HCT116 (cell line): ENCODE data around the gene ABR. TPM values are rescaled to one million over a fixed set of nuclear protein-coding genes. Genes with fewer than 3 reads are reported as not detected.

Source experiments
- ATAC-seq: fragments of 200-7000 bp; cut with Tn5 transposase; 2 replicates; pipeline ENCODE4 v1.9.1; 2020; ENCODE audit warnings: mild to moderate bottlenecking, moderate library complexity
- BruUV-seq: library from RNA; stranded (reverse); fragments of 400-500 nt; replicated peaks from 2 replicates; lab custom pipeline; 2021; lab: Mats Ljungman, UMichigan
- CTCF ChIA-PET: fragments of 300-600 bp; sonication (Branson Sonifier 250); formaldehyde crosslinking; loops from one replicate; lab custom pipeline; 2021; ENCODE audit warnings: antibody characterized with exemption; lab: Charles Lee
- POLR2A ChIA-PET: fragments of 300-600, 350-600 bp; sonication (Branson Sonifier 250); formaldehyde crosslinking; loops from one replicate; lab custom pipeline; 2021; ENCODE audit warnings: antibody characterized with exemption; lab: Charles Lee
- RAD21 ChIA-PET, 2 experiments: fragments of 300-600 bp; sonication (Branson Sonifier 250); formaldehyde crosslinking; loops; one replicate each; lab custom pipeline; 2023; ENCODE audit warnings: low total read pairs in 2 of 2; ENCODE audit not compliant: uncharacterized antibody in 2 of 2, unreplicated experiment in 2 of 2, low non-redundant PET in 1 of 2; lab: Charles Lee
- DNase-seq: peaks from one replicate; pipeline ENCODE4 v3.0.0-alpha.2; 2010; ENCODE audit warnings: low read depth, low spot score
- H2AFZ ChIP-seq: fragments of 200-600 bp; shearing (Covaris generic), sonication (generic); 2 replicates; pipeline ENCODE4 v1.6.1; 2017; ENCODE audit warnings: low read depth, mixed run types, mixed read lengths, antibody characterized with exemption, low read length; ENCODE audit not compliant: poor library complexity, severe bottlenecking
- H3K27ac ChIP-seq: 2 replicates; pipeline ENCODE4 v1.5.1; 2012; ENCODE audit warnings: low read depth, low read length
- H3K27me3 ChIP-seq: fragments of 200-600 bp; sonication (generic); 2 replicates; pipeline ENCODE4 v1.6.1; 2016; ENCODE audit warnings: mixed run types, low read length, mixed read lengths; ENCODE audit not compliant: insufficient read depth
- H3K36me3 ChIP-seq, 2 experiments: fragments of 200-500 bp in 1 of 2; fragments of 200-600 bp in 1 of 2; sonication (Bioruptor generic) in 1 of 2; sonication (generic) in 1 of 2; 2 replicates each; pipeline versions ENCODE4 v1.5.1 to v1.6.1; 2014 to 2016; ENCODE audit warnings: low read length in 2 of 2, inconsistent platforms in 1 of 2, mixed read lengths in 1 of 2, mixed run types in 1 of 2; ENCODE audit not compliant: insufficient read depth in 2 of 2, control insufficient read depth in 1 of 2
- H3K4me1 ChIP-seq, 2 experiments: fragments of 200-600 bp in 1 of 2; sonication (generic) in 1 of 2; 2 replicates each; pipeline versions ENCODE4 v1.5.1 to v1.6.1; 2012 to 2017; ENCODE audit warnings: low read length in 2 of 2, inconsistent platforms in 1 of 2, mild to moderate bottlenecking in 1 of 2, mixed read lengths in 1 of 2, mixed run types in 1 of 2, moderate library complexity in 1 of 2; ENCODE audit not compliant: insufficient read depth in 2 of 2, control insufficient read depth in 1 of 2
- H3K4me2 ChIP-seq: fragments of 200-600 bp; sonication (generic); 2 replicates; pipeline ENCODE4 v1.6.1; 2017; ENCODE audit warnings: mixed run types, low read length, mixed read lengths
- H3K4me3 ChIP-seq, 2 experiments: fragments of 200-600 bp in 1 of 2; sonication (generic) in 1 of 2; replicated peaks in 1 of 2; 2 replicates each; pipeline ENCODE4 v1.5.1; 2011 to 2016; ENCODE audit warnings: low read length in 2 of 2, control low read depth in 1 of 2, low read depth in 1 of 2, mild to moderate bottlenecking in 1 of 2, mixed read lengths in 1 of 2, mixed run types in 1 of 2
- H3K79me2 ChIP-seq: fragments of 200-600 bp; sonication (generic); 2 replicates; pipeline ENCODE4 v1.6.1; 2017; ENCODE audit warnings: mild to moderate bottlenecking, mixed run types, low read length, moderate library complexity, mixed read lengths; ENCODE audit not compliant: insufficient read depth
- H3K9ac ChIP-seq: fragments of 200-600 bp; sonication (generic); 2 replicates; pipeline ENCODE4 v1.6.1; 2016; ENCODE audit warnings: low read length, mixed read lengths
- H3K9me2 ChIP-seq: fragments of 200-600 bp; sonication (generic), shearing (Covaris generic); 2 replicates; pipeline ENCODE4 v1.6.1; 2017; ENCODE audit warnings: mixed run types, mild to moderate bottlenecking, moderate library complexity; ENCODE audit not compliant: insufficient read depth
- H3K9me3 ChIP-seq, 2 experiments: fragments of 200-500 bp in 1 of 2; fragments of 200-600 bp in 1 of 2; sonication (Bioruptor generic) in 1 of 2; sonication (generic) in 1 of 2; 2 replicates each; pipeline ENCODE4 v1.6.1; 2014 to 2017; ENCODE audit warnings: low read length in 2 of 2, mixed read lengths in 2 of 2, inconsistent platforms in 1 of 2, low read depth in 1 of 2, mild to moderate bottlenecking in 1 of 2, mixed run types in 1 of 2, moderate library complexity in 1 of 2; ENCODE audit not compliant: control insufficient read depth in 1 of 2, insufficient read depth in 1 of 2
- H4K20me1 ChIP-seq: fragments of 200-600 bp; sonication (generic), shearing (Covaris generic); 2 replicates; pipeline ENCODE4 v1.6.1; 2017; ENCODE audit warnings: mixed run types, mild to moderate bottlenecking, moderate library complexity; ENCODE audit not compliant: insufficient read depth
- CBX3 ChIP-seq: IDR thresholded peaks from 2 replicates; pipeline ENCODE4 v1.6.1; 2012; ENCODE audit warnings: low read depth
- CEBPB ChIP-seq: IDR thresholded peaks from 2 replicates; pipeline ENCODE4 v1.6.1; 2012; ENCODE audit warnings: low read depth
- EGR1 ChIP-seq: IDR thresholded peaks from 2 replicates; pipeline ENCODE4 v1.6.1; 2012; ENCODE audit warnings: low read depth
- ELF1 ChIP-seq: IDR thresholded peaks from 2 replicates; pipeline ENCODE4 v1.6.1; 2012; ENCODE audit warnings: low read depth, borderline replicate concordance
- EZH2 ChIP-seq: fragments of 200-600 bp; sonication (generic); IDR thresholded peaks from 2 replicates; pipeline ENCODE4 v1.6.1; 2017; ENCODE audit warnings: antibody characterized with exemption, mixed run types
- EZH2phosphoT487 ChIP-seq: fragments of 200-600 bp; IDR thresholded peaks from 2 replicates; pipeline ENCODE4 v1.6.1; 2018; ENCODE audit warnings: antibody characterized with exemption, borderline replicate concordance
- FOSL1 ChIP-seq: IDR thresholded peaks from 2 replicates; pipeline ENCODE4 v1.6.1; 2012; ENCODE audit warnings: low read depth
- JUND ChIP-seq: IDR thresholded peaks from 2 replicates; pipeline ENCODE4 v1.6.1; 2012
- POLR2AphosphoS5 ChIP-seq: IDR thresholded peaks from 2 replicates; pipeline ENCODE4 v1.6.1; 2011; ENCODE audit warnings: mild to moderate bottlenecking, low read depth, low read length, moderate library complexity
- RAD21 ChIP-seq: IDR thresholded peaks from 2 replicates; pipeline ENCODE4 v1.6.1; 2012; ENCODE audit warnings: low read depth, mild to moderate bottlenecking
- SP1 ChIP-seq: IDR thresholded peaks from 2 replicates; pipeline ENCODE4 v1.6.1; 2012; ENCODE audit warnings: low read depth
- YY1 ChIP-seq: IDR thresholded peaks from 2 replicates; pipeline ENCODE4 v1.6.1; 2011; ENCODE audit warnings: low read length, low read depth, moderate library complexity, mild to moderate bottlenecking; ENCODE audit not compliant: insufficient replicate concordance; ENCODE audit errors: extremely low read depth
- ZFX ChIP-seq: fragments of 450-650 bp; IDR thresholded peaks from 2 replicates; pipeline ENCODE4 v1.6.1; 2017
- ZNF274 ChIP-seq: fragments of 200-500 bp; sonication (Bioruptor generic); IDR thresholded peaks from 2 replicates; pipeline ENCODE4 v1.6.1; 2014; ENCODE audit warnings: mild to moderate bottlenecking, low read depth, low read length, inconsistent platforms
- intact Hi-C: fragments of 100-400 bp; cut with micrococcal nuclease; formaldehyde crosslinking; loops from 2 replicates; pipeline ENCODE4 v1.10.0; 2022
- total RNA-seq: library from RNA; stranded (reverse); gene quantifications from one replicate; pipeline ENCODE4 v1.2.1, GENCODE V29; 2021; ENCODE audit not compliant: unreplicated experiment
- TF ChIP-seq, protein P1 (sequence below): IDR thresholded peaks from 2 replicates; pipeline ENCODE4 v1.6.1; 2012
- TF ChIP-seq, protein P2 (sequence below): IDR thresholded peaks from 2 replicates; pipeline ENCODE4 v1.6.1; 2012
- TF ChIP-seq, protein P3 (sequence below): IDR thresholded peaks from 2 replicates; pipeline ENCODE4 v1.6.1; 2011; ENCODE audit warnings: mild to moderate bottlenecking, low read length, moderate library complexity; ENCODE audit not compliant: insufficient replicate concordance; ENCODE audit errors: extremely low read depth

Gene ABR
- total RNA-seq, 1 experiment from 2014 or later: 58.5 TPM

DNA sequence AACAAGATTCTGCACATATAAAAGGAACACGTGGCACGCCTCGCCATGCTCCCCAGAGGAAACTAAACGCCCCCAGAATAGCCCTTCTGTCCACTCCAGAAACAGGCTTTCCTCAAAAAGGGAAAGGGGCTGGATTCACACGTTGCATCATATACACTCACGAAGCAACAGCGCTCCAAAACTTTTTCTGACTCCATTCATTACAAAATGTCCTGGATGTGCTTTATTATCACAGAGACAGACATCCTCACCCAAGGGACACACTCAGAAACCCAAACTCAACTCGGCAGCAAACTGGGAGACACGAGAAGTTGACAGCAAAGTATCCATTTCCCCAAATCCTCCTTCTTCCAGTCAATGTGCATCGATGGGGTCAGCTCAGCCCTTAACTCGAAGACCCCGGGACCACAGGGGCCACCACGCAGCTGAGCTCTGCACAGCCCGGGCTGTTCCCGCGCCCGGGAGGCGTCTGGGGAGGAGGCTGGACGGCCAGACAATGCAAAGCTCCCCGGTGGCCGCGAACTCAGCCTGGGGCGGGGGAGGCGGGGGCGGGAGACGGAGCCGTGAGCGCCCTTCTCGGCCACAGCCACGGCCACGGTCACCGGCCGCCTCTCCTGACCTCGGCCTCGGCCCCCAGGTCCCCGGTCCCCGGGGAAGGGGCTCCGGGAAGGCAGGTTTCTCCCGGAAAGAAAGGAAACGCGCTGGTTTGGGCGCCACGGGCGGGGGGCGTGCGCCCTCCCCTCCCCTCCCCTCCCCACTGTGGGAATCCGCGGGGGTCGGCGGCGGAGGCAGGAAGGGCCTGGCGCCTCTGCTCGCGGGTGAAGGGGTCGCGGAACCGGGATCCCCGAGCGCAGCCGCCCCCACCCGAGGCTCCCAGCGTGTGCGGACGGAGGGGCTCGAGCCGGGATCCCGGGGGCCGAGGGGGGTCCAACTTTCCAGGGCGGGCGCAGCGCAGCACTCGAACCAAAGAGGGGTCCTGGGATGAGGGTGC, 201.4 kb downstream of the ABR start:
- Histone ChIP-seq H3K9me3 (no peaks in the 10 kb centered on the region), H2AFZ (no peak overlapping the region), H4K20me1 (no peaks in the 10 kb centered on the region; the same call in 1 of the 2 replicates), H3K27me3 (no peaks in the 10 kb centered on the region), H3K4me2 (peak overlapping the region; percentile 96), H3K4me1 (peaks cover 27 to 63% of the 10 kb centered on the region in 2 experiments), H3K9me2 (no peaks in the 10 kb centered on the region), H3K4me3 (peak overlapping the region; percentile 66 to 85), H3K36me3 (no peaks in the 10 kb centered on the region), H3K79me2 (peaks cover 47% of the 10 kb centered on the region), H3K9ac (peak overlapping the region; percentile 85), H3K27ac (peak overlapping the region; percentile 76)
- ATAC-seq (no peak), DNase-seq (no peak)
- no TSS peak for BruUV-seq
- intact Hi-C loops: loop anchor here (1.0 kb wide), 1 partner anchor 99 kb away; no protein-coding TSS in a partner anchor
- POLR2A ChIA-PET: no interaction called here
- peak; percentile 69 for TF ChIP-seq EGR1
- TF ChIP-seq CEBPB: no peak
- CTCF ChIA-PET: interaction anchor here (2.1 to 2.9 kb wide), 2 partner anchors 99 kb away, joined by 5 to 50 read pairs; no protein-coding TSS in a partner anchor
- RAD21 ChIA-PET: interaction anchor here (0.6 kb wide), 2 partner anchors 49 to 122 kb away, joined by 3 to 4 read pairs; no protein-coding TSS in a partner anchor

DNA sequence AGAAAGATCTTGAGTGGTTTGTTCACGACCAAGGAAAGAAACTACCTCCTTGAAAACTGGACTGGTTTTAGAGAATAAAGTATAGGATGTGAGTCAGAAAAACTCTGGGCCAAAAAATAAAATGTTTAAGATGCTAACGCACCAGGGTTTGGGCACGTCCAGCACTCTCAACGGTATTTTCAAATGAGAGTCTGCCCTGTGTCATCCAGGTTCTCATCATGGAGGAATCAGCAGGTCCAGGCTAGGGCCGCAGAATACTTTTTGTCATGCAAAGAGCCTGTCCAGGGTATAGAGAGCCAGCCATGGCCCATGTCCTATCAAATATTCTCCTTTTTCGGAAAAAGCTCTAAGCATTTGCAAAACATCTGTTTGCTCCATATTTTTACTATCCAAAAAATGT, 202.6 kb downstream of the ABR start:
- Histone ChIP-seq H3K9me3 (no peaks in the 10 kb centered on the region), H4K20me1 (no peaks in the 10 kb centered on the region; the same call in 1 of the 2 replicates), H2AFZ (no peak overlapping the region), H3K4me1 (peaks cover 33 to 75% of the 10 kb centered on the region in 2 experiments), H3K79me2 (peaks cover 58% of the 10 kb centered on the region), H3K4me2 (peak overlapping the region; percentile 96; the same call in 1 of the 2 replicates), H3K4me3 (no peak overlapping the region), H3K27me3 (no peaks in the 10 kb centered on the region), H3K9me2 (no peaks in the 10 kb centered on the region), H3K27ac (no peak overlapping the region), H3K36me3 (no peaks in the 10 kb centered on the region), H3K9ac (no peak overlapping the region)
- intact Hi-C loops: no loop called here
- BruUV-seq: no TSS peak
- DNase-seq (no peak), ATAC-seq (no peak)
- no peak for TF ChIP-seq FOSL1
- no peak for TF ChIP-seq YY1
- TF ChIP-seq, protein P1, sequence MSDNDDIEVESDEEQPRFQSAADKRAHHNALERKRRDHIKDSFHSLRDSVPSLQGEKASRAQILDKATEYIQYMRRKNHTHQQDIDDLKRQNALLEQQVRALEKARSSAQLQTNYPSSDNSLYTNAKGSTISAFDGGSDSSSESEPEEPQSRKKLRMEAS: no peak
- no peak for TF ChIP-seq EZH2phosphoT487
- TF ChIP-seq EZH2: no peak
- TF ChIP-seq SP1: no peak
- no peak for TF ChIP-seq CBX3
- TF ChIP-seq CEBPB: no peak
- no peak for TF ChIP-seq ZFX
- TF ChIP-seq, protein P2, sequence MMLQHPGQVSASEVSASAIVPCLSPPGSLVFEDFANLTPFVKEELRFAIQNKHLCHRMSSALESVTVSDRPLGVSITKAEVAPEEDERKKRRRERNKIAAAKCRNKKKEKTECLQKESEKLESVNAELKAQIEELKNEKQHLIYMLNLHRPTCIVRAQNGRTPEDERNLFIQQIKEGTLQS: no peak
- TF ChIP-seq EGR1: no peak
- TF ChIP-seq, protein P3, sequence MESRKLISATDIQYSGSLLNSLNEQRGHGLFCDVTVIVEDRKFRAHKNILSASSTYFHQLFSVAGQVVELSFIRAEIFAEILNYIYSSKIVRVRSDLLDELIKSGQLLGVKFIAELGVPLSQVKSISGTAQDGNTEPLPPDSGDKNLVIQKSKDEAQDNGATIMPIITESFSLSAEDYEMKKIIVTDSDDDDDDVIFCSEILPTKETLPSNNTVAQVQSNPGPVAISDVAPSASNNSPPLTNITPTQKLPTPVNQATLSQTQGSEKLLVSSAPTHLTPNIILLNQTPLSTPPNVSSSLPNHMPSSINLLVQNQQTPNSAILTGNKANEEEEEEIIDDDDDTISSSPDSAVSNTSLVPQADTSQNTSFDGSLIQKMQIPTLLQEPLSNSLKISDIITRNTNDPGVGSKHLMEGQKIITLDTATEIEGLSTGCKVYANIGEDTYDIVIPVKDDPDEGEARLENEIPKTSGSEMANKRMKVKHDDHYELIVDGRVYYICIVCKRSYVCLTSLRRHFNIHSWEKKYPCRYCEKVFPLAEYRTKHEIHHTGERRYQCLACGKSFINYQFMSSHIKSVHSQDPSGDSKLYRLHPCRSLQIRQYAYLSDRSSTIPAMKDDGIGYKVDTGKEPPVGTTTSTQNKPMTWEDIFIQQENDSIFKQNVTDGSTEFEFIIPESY: no peak
- TF ChIP-seq JUND: no peak
- TF ChIP-seq ZNF274: no peak
- TF ChIP-seq ELF1: no peak
- TF ChIP-seq RAD21: no peak
- no peak for TF ChIP-seq POLR2AphosphoS5
- ChIA-PET POLR2A (no interaction called here), CTCF (interaction anchor here (2.1 kb wide), 1 partner anchor 98 kb away, joined by 5 read pairs; no protein-coding TSS in a partner anchor), RAD21 (no interaction called here)
